GM18870 (cell line): Measurements from ENCODE around the gene LIG3.
"Not testable (repeated sequence)": the region's sequence is repeated elsewhere in the genome, so short reads cannot be mapped to it uniquely, and the experiment has no call there.

Experiments used
- ATAC-seq: cut with Tn5 transposase; IDR thresholded peaks from one replicate; pipeline ENCODE4 v1.9.1; 2021; ENCODE audit warnings: moderate library complexity; ENCODE audit not compliant: unreplicated experiment

The LIG3 gene

GRCh38 chr17:35030780-35031179 lies 50.5 kb downstream of the LIG3 start:
- ATAC-seq: no peak

GRCh38 chr17:35038453-35038852 lies 58.1 kb downstream of the LIG3 start:
- no peak for ATAC-seq

GRCh38 chr17:35041390-35041789 lies 61.1 kb downstream of the LIG3 start:
- ATAC-seq: no peak

GRCh38 chr17:35044181-35044580 lies 63.9 kb downstream of the LIG3 start:
- no peak for ATAC-seq

- ATAC-seq: not testable (repeated sequence)
Observed at GRCh38 chr17:35045458-35045979, 65.2 kb downstream of the LIG3 start.

- no peak for ATAC-seq
Observed at GRCh38 chr17:35046245-35046644, 65.9 kb downstream of the LIG3 start.

GRCh38 chr17:35046740-35047283 lies 66.5 kb downstream of the LIG3 start:
- no peak for ATAC-seq

- ATAC-seq: no peak
Observed at GRCh38 chr17:35048685-35049379, 68.5 kb downstream of the LIG3 start.

GRCh38 chr17:35050170-35050569 lies 69.9 kb downstream of the LIG3 start:
- ATAC-seq: no peak

- peak; percentile 45 for ATAC-seq
Observed at GRCh38 chr17:35051183-35051578, 70.9 kb downstream of the LIG3 start.

- ATAC-seq: peak; percentile 30
Observed at GRCh38 chr17:35051579-35052240, 71.4 kb downstream of the LIG3 start.

GRCh38 chr17:35052241-35052610 lies 71.9 kb downstream of the LIG3 start:
- no peak for ATAC-seq

GRCh38 chr17:35052780-35053179 lies 72.5 kb downstream of the LIG3 start:
- no peak for ATAC-seq

- ATAC-seq: no peak
Observed at GRCh38 chr17:35053204-35053603, 72.9 kb downstream of the LIG3 start.

- ATAC-seq: no peak
Observed at GRCh38 chr17:35056013-35056412, 75.7 kb downstream of the LIG3 start.

GRCh38 chr17:35057332-35057915 lies 77.1 kb downstream of the LIG3 start:
- ATAC-seq: no peak
